ENCODE data around the gene TSR1. TPM values are rescaled to one million over a fixed set of nuclear protein-coding genes. Genes with fewer than 3 reads are reported as not detected.
A peak's percentile ranks its signal among the peaks of the same experiment; 100 is the strongest.

Gene TSR1
- total and polyA plus RNA-seq, 9 of the 15 experiments (the other 6 are each of a cell fraction or from before 2014, with no cell fraction given): 16.4 to 87.5 (median 55.2) TPM

- TF ChIP-seq THRA (IDR thresholded peaks at IDR 0.05) (no peak), ZBTB17 (CRISPR knock-in tag; IDR thresholded peaks at IDR 0.05) (no peak), COPS2 (conservative IDR thresholded peaks at IDR 0.05) (no peak)
These were observed 36.4 kb upstream of the TSR1 start (continued) for GRCh38 chr17:2372681-2373080.

- Histone ChIP-seq H3K27ac (ENCODE audit: extremely low read depth, low read depth, low read length) (no peak overlapping the region), H3K9me3 (replicated peaks; ENCODE audit: control insufficient read depth, insufficient read depth, low read depth, low read length) (no peaks in the 10 kb centered on the region), H3K4me1 (replicated peaks in 1 of 2; ENCODE audit: control insufficient read depth in 2 of 2, insufficient read depth in 2 of 2, low read length in 2 of 2) (peaks cover 0 to 13% of the 10 kb centered on the region in 2 experiments; a peak in 2 of 5 replicates), H3K79me2 (ENCODE audit: control insufficient read depth, insufficient read depth, low read length) (no peaks in the 10 kb centered on the region), H3K4me2 (ENCODE audit: insufficient read depth, low read length) (no peak overlapping the region), H3K9ac (ENCODE audit: insufficient read depth in 1 of 2, low read depth in 2 of 2, low read length in 2 of 2) (peak overlapping the region in 1 of 2 experiments; percentile 5; a peak in 1 of 4 replicates), H4K20me1 (replicated peaks; ENCODE audit: control insufficient read depth, insufficient read depth, low read length) (no peaks in the 10 kb centered on the region), H3K36me3 (ENCODE audit: control insufficient read depth, insufficient read depth, low read length) (no peaks in the 10 kb centered on the region), H3K27me3 (ENCODE audit: control insufficient read depth in 2 of 2, insufficient read depth in 2 of 2, low read length in 2 of 2) (no peaks in the 10 kb centered on the region), H3K4me3 (no peak overlapping the region), H3K9me1 (ENCODE audit: control insufficient read depth, insufficient read depth, low read length) (no peaks in the 10 kb centered on the region), H2AFZ (ENCODE audit: low read depth, low read length) (no peak overlapping the region)
- 93% methylated on average over 5 of the region's 26 CpGs for WGBS (ENCODE audit: insufficient coverage, low coverage, missing lambda C conversion rate)
- ChIA-PET POLR2A (interaction anchor here (0.9 to 1.8 kb wide), 2 partner anchors 11 to 27 kb away, joined by 3 to 4 read pairs; no protein-coding TSS in a partner anchor), CTCF (ENCODE audit: low intra/inter-chr PET ratio) (no interaction called here)
- no peak for ATAC-seq
- TF ChIP-seq PHB2 (IDR thresholded peaks at IDR 0.05; ENCODE audit: low read depth) (no peak), THRA (IDR thresholded peaks at IDR 0.05) (no peak), ZNF133 (CRISPR knock-in tag; IDR thresholded peaks at IDR 0.05) (no peak), SMAD1 (IDR thresholded peaks at IDR 0.05; ENCODE audit: low read depth, low read length, partially characterized antibody) (no peak), SFPQ (IDR thresholded peaks at IDR 0.05; ENCODE audit: low read depth, low read length) (no peak)
- no TSS peak for BruUV-seq (replicated peaks)
- DNase-seq (ENCODE audit: extremely low read depth in 1 of 4, low spot score in 3 of 4): no peak
- intact Hi-C loops (cut with micrococcal nuclease) (no loop called here), in situ Hi-C loops (cut with MboI) (no loop called here)
- FAIRE-seq: no peak
These were observed 35.9 kb upstream of the TSR1 start for GRCh38 chr17:2372180-2372579.
